OCI-LY7 (cell line): ENCODE data around the gene CD69. TPM values are rescaled to one million over a fixed set of nuclear protein-coding genes. Genes with fewer than 3 reads are reported as not detected.

Experiments
- BruUV-seq: library from RNA; stranded (reverse); fragments of 400-500 nt; replicated peaks from 2 replicates; lab custom pipeline; 2021; lab: Mats Ljungman, UMichigan
- CTCF ChIA-PET: fragments of 300-600 bp; sonication (Branson Sonifier 250); formaldehyde crosslinking; loops from one replicate; lab custom pipeline; 2022; ENCODE audit warnings: antibody characterized with exemption; ENCODE audit not compliant: unreplicated experiment; lab: Charles Lee
- POLR2A ChIA-PET: fragments of 300-600 bp; sonication (Branson Sonifier 250); formaldehyde crosslinking; loops from one replicate; lab custom pipeline; 2022; ENCODE audit warnings: antibody characterized with exemption; lab: Charles Lee
- DNase-seq: peaks from one replicate; pipeline ENCODE4 v3.0.0-alpha.2; 2015; ENCODE audit warnings: low spot score
- H2AFZ ChIP-seq: fragments of 200-600 bp; sonication (generic), shearing (Covaris generic); 2 replicates; pipeline ENCODE4 v1.6.1; 2014; ENCODE audit warnings: mild to moderate bottlenecking, antibody characterized with exemption, low read length, moderate library complexity
- H3K27ac ChIP-seq: fragments of 200-600 bp; sonication (generic); 2 replicates; pipeline ENCODE4 v1.5.1; 2014; ENCODE audit warnings: mixed run types, low read depth, mild to moderate bottlenecking, moderate library complexity, low read length, inconsistent platforms; ENCODE audit not compliant: poor library complexity, severe bottlenecking
- H3K36me3 ChIP-seq: fragments of 200-600 bp; sonication (generic); 2 replicates; pipeline ENCODE4 v1.6.1; 2014; ENCODE audit warnings: mild to moderate bottlenecking, antibody characterized with exemption, low read length, moderate library complexity, mixed read lengths; ENCODE audit not compliant: insufficient read depth
- H3K4me1 ChIP-seq: fragments of 200-600 bp; sonication (generic); 2 replicates; pipeline ENCODE4 v1.5.1; 2014; ENCODE audit warnings: mild to moderate bottlenecking, low read length; ENCODE audit not compliant: insufficient read depth, poor library complexity, severe bottlenecking
- H3K4me2 ChIP-seq: fragments of 200-600 bp; sonication (generic); 2 replicates; pipeline ENCODE4 v1.6.1; 2014; ENCODE audit warnings: mild to moderate bottlenecking, low read length
- H3K4me3 ChIP-seq: fragments of 200-600 bp; sonication (generic); 2 replicates; pipeline ENCODE4 v1.5.1; 2014; ENCODE audit warnings: mild to moderate bottlenecking, low read depth, low read length; ENCODE audit not compliant: poor library complexity, severe bottlenecking
- H3K79me2 ChIP-seq: fragments of 200-600 bp; sonication (generic); 2 replicates; pipeline ENCODE4 v1.6.1; 2016; ENCODE audit warnings: low read depth, mild to moderate bottlenecking, low read length, moderate library complexity, mixed read lengths; ENCODE audit not compliant: insufficient read depth
- H3K9me2 ChIP-seq: fragments of 200-600 bp; sonication (generic); 2 replicates; pipeline ENCODE4 v1.6.1; 2016; ENCODE audit warnings: mild to moderate bottlenecking, low read length, mixed read lengths; ENCODE audit not compliant: insufficient read depth
- H3K9me3 ChIP-seq: fragments of 200-600 bp; sonication (generic); 2 replicates; pipeline ENCODE4 v1.6.1; 2014; ENCODE audit warnings: mild to moderate bottlenecking, mixed run types, low read length, mixed read lengths
- H4K20me1 ChIP-seq: fragments of 200-600 bp; sonication (generic); 2 replicates; pipeline ENCODE4 v1.6.1; 2014; ENCODE audit warnings: mild to moderate bottlenecking, antibody characterized with exemption, low read length, moderate library complexity, mixed read lengths; ENCODE audit not compliant: insufficient read depth
- EZH2phosphoT487 ChIP-seq: fragments of 200-600 bp; sonication (generic); IDR thresholded peaks from 2 replicates; pipeline ENCODE4 v1.6.1; 2018; ENCODE audit warnings: low read depth, borderline replicate concordance, mild to moderate bottlenecking, mixed run types, antibody characterized with exemption, low read length, moderate library complexity, mixed read lengths
- intact Hi-C: fragments of 100-400 bp; cut with micrococcal nuclease; formaldehyde crosslinking; loops from one replicate; pipeline ENCODE4 v1.10.0; 2022; ENCODE audit not compliant: unreplicated experiment
- total RNA-seq, 2 experiments: library from RNA; depleted of rRNA in 1 of 2; stranded (reverse); fragments of >200 nt in 1 of 2; shearing (Covaris generic) in 1 of 2; gene quantifications; 2 replicates each; pipeline ENCODE4 v1.2.3, GENCODE V29; 2014 to 2022
- TF ChIP-seq, protein P1 (sequence below): fragments of 200-600 bp; sonication (generic); conservative IDR thresholded peaks from 2 replicates; pipeline ENCODE4 v1.5.1; 2014; ENCODE audit warnings: mild to moderate bottlenecking, antibody characterized with exemption, low read length, moderate library complexity, mixed read lengths

CD69 gene
- total RNA-seq, 2 experiments from 2014 or later: 10.3 to 12.3 TPM

DNA sequence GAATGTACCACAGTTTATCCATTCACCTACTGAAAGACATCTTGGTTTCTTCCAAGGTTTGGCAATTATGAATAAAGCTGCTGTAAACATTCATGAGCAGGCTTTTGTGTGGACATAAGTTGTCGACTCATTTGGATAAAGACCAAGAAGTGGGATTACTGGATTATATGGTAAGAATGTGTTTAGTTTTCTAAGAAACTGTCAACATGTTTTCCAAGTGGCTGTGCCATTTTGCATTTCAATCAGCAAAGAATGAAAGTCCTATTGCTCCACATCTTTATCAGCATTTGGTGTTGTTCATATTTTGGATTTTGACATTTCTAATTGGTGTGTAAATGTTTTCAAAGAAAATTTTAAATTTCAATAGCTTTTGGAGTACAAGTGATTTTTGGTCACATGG is 39.3 kb upstream of the CD69 start:
- Histone ChIP-seq H3K4me2 (no peak overlapping the region), H3K9me3 (no peaks in the 10 kb centered on the region), H3K9me2 (no peaks in the 10 kb centered on the region), H3K27ac (no peak overlapping the region), H3K4me3 (no peak overlapping the region), H3K36me3 (no peaks in the 10 kb centered on the region), H4K20me1 (no peaks in the 10 kb centered on the region), H2AFZ (no peak overlapping the region), H3K4me1 (peaks cover 8% of the 10 kb centered on the region), H3K79me2 (no peaks in the 10 kb centered on the region)
- intact Hi-C loops: loop anchor here (2.0 to 10.0 kb wide), 3 partner anchors 41 to 475 kb away; no protein-coding TSS in a partner anchor
- no TSS peak for BruUV-seq
- no peak for DNase-seq
- CTCF ChIA-PET: interaction anchor here (0.8 to 6.9 kb wide), 3 partner anchors 50 to 72 kb away, joined by 3 to 65 read pairs (median 4); no protein-coding TSS in a partner anchor
- TF ChIP-seq EZH2phosphoT487: no peak
- TF ChIP-seq, protein P1, sequence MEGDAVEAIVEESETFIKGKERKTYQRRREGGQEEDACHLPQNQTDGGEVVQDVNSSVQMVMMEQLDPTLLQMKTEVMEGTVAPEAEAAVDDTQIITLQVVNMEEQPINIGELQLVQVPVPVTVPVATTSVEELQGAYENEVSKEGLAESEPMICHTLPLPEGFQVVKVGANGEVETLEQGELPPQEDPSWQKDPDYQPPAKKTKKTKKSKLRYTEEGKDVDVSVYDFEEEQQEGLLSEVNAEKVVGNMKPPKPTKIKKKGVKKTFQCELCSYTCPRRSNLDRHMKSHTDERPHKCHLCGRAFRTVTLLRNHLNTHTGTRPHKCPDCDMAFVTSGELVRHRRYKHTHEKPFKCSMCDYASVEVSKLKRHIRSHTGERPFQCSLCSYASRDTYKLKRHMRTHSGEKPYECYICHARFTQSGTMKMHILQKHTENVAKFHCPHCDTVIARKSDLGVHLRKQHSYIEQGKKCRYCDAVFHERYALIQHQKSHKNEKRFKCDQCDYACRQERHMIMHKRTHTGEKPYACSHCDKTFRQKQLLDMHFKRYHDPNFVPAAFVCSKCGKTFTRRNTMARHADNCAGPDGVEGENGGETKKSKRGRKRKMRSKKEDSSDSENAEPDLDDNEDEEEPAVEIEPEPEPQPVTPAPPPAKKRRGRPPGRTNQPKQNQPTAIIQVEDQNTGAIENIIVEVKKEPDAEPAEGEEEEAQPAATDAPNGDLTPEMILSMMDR: no peak
- POLR2A ChIA-PET: interaction anchor here (0.7 to 2.2 kb wide), 6 partner anchors 8 to 249 kb away, joined by 3 to 7 read pairs (median 5); no protein-coding TSS in a partner anchor

DNA sequence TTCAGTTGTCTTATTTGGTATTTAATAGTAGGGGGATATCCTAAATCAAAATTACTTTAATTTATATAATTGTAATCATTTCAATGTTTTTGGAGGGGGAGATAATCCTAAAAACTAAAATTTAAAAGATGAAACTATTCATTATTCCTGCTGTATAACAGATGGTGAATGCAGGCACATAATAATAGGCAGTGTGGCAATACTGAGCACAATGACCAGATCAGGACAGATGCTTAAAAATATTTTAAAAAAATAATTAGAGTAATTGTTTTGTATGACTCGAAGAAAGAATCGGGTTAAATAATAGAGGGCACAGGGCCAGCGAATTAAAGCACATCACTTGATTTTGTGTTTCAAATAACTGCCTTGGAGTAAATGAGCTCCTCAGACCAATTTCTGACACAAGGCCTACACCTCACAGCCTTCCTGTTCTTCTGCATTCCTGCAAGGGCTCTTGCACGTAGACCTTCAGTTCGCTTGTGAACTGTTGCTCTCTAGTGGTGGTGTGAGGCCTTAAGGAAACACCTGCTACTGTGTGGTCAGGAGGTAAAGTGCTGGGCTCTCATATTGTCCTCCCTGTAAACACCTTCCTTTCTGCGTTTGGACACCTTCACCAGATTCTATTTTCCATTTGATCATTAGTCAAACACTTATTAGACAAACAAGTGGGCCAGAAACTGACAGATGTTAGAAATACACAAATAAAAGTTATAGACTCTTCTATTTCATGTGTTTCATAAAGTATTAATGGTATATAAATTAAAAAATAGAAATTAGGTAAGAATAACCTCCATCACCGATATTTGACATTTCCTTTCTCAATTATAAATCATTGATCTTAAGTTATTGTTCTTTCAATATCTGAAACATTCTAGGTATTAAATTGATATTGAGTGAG is 37.3 kb upstream of the CD69 start:
- no peak overlapping the region for H3K4me2 ChIP-seq
- H3K9me3 ChIP-seq: no peaks in the 10 kb centered on the region
- intact Hi-C loops: loop anchor here (1.0 to 10.0 kb wide), 5 partner anchors 39 to 473 kb away; no protein-coding TSS in a partner anchor
- peaks cover 26% of the 10 kb centered on the region for H3K4me1 ChIP-seq
- peak; percentile 90 for DNase-seq
- TF ChIP-seq, protein P1: peak; percentile 91
- no peak for TF ChIP-seq EZH2phosphoT487
- BruUV-seq: no TSS peak
- no peaks in the 10 kb centered on the region for H3K79me2 ChIP-seq
- no peaks in the 10 kb centered on the region for H3K9me2 ChIP-seq
- H2AFZ ChIP-seq: no peak overlapping the region
- H4K20me1 ChIP-seq: no peaks in the 10 kb centered on the region
- H3K36me3 ChIP-seq: no peaks in the 10 kb centered on the region
- H3K4me3 ChIP-seq: no peak overlapping the region
- H3K27ac ChIP-seq: no peak overlapping the region
- CTCF ChIA-PET: interaction anchor here (0.5 to 6.9 kb wide), 7 partner anchors 10 to 55 kb away, joined by 3 to 65 read pairs (median 4); partner anchors contain the start of gene CD69
- POLR2A ChIA-PET: interaction anchor here (0.7 to 4.7 kb wide), 9 partner anchors 38 to 164 kb away, joined by 3 to 25 read pairs (median 5); partner anchors contain the start of gene CD69
